GM10266 (cell line): ENCODE measurements around the gene FNDC1.

Experiments used
- DNase-seq: peaks from one replicate; pipeline ENCODE4 v3.0.0; 2012; ENCODE audit errors: extremely low spot score
- TF ChIP-seq, protein P1 (sequence below): IDR thresholded peaks from 2 replicates; pipeline ENCODE4 v1.5.1; 2012; ENCODE audit warnings: mild to moderate bottlenecking, low read depth; ENCODE audit not compliant: control insufficient read depth, insufficient read depth; ENCODE audit errors: missing control alignments

Gene FNDC1

DNA sequence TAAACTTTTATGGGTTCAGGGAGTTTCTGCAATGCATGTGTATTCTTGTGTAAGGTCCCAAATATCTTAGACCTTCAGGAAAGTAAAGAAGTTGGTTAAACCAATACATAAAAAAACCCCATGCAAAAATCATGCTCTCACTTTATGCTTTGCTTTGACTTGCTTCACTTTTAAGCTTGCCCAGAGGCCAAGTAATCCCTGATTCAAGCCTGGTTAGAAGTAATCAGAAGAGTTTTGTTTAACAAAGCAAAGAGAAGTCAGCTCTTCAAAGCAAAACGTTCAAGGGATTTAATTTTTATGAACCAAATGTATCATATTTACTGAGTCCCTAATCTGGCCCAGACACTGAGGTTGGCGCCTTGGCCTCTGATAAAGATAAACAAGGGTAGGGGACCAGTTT, 26.7 kb upstream of the FNDC1 start:
- TF ChIP-seq, protein P1, sequence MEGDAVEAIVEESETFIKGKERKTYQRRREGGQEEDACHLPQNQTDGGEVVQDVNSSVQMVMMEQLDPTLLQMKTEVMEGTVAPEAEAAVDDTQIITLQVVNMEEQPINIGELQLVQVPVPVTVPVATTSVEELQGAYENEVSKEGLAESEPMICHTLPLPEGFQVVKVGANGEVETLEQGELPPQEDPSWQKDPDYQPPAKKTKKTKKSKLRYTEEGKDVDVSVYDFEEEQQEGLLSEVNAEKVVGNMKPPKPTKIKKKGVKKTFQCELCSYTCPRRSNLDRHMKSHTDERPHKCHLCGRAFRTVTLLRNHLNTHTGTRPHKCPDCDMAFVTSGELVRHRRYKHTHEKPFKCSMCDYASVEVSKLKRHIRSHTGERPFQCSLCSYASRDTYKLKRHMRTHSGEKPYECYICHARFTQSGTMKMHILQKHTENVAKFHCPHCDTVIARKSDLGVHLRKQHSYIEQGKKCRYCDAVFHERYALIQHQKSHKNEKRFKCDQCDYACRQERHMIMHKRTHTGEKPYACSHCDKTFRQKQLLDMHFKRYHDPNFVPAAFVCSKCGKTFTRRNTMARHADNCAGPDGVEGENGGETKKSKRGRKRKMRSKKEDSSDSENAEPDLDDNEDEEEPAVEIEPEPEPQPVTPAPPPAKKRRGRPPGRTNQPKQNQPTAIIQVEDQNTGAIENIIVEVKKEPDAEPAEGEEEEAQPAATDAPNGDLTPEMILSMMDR: no peak
- no peak for DNase-seq

DNA sequence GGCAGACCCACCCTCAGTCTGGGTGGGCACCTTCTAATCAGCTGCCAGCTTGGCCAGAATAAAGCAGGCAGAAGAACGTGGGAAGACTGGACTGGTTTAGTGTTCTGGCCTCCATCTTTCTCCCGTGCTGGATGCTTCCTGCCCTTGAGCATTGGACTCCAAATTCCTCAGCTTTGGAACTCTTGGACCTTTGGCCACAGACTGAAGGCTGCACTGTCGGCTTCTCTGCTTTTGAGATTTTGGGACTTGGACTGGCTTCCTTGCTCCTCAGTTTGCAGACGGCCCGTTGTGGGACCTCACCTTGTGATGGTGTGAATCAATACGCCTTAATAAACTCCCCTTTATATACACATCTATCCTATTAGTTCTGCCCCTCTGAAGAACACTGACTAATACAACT, 20.6 kb upstream of the FNDC1 start:
- TF ChIP-seq, protein P1: no peak
- DNase-seq: no peak

DNA sequence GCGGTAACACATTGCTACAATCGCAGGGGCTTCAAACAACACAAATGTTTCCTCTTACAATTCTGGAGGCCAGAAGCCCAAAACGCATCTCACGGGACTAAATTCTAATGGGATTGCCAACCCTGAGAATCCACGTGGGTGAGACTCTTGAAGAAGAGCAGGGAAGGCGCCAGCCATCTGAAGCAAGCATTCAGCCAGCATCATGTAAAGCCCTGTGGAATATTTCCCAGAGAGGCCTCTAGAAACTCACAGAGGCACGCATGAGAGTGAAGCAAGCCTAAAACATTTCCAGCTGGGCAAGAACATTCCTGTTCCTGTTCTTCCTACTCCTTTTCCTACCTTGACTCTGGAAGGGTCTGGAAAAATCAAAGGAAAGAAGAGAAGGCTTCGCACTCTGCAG, 19.6 kb upstream of the FNDC1 start:
- DNase-seq: no peak
- TF ChIP-seq, protein P1: no peak

DNA sequence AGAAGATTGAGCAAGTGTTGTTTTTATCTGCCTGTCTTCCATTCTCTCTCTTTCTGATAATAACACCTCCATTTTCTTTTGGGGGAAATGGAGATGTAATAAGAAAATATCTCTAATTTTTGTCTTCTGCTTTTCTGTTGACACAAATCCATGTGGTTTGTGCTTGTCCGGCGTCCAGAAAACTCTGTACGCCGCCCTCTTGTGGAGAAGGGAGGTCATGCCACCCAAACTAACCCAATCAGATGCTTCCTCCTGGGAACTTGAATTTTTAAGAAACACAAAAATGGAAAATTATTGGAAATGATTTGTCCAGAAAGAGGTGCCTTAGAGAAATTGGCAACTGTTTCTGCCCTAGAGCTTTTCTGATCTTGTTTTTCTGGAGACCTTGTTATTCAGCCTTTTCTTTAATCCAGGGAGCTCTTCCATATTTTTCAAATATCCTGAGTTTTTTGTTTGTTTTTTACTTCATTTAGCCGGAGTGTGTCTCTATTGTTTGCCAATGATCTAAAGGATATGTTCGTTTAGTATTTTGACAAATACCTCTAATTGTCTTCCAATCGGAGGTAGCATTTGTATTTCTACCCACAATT, 17.8 kb upstream of the FNDC1 start:
- DNase-seq: peak; percentile 51
- TF ChIP-seq, protein P1: peak; percentile 76

DNA sequence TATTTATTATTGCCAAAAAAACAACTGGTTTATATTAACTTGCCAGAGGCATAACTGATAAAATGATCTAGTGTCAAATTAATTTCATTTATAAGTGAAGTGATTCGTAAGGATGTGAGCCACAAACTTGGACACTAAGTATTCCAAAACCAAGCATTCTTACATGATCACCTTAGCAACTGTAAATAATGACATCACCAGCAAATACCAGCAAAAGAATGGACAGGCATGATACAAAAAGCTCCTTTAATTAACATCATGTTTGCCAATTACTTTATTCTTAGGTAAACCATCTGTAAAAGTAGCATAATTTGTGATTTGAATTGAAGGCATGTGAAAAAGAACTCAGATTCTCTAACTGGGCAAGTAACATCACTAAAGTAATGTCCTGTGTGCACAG, 17.2 kb upstream of the FNDC1 start:
- DNase-seq: no peak

DNA sequence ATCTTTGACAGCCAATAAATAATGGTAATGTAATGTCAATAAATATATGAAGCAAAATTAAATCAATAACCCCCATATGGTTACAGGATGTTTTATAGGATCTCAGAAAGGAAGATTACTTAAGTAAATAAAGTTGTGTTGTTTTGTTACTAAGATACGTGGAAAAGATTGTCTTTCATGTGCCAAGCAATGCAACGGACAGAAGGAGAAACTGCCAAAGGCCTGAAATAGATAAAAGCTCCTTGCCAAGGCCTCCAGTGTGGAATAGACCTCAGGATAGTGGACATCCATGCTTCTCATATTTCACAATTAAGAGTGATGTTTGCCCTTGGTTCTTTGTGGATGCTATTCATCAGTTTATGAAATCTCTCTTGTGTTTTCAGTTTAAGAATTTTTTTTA, 16.4 kb upstream of the FNDC1 start:
- TF ChIP-seq, protein P1: no peak
- DNase-seq: no peak

More for the DNA sequence above, 17.2 kb upstream of the FNDC1 start:
- TF ChIP-seq, protein P1: no peak

DNA sequence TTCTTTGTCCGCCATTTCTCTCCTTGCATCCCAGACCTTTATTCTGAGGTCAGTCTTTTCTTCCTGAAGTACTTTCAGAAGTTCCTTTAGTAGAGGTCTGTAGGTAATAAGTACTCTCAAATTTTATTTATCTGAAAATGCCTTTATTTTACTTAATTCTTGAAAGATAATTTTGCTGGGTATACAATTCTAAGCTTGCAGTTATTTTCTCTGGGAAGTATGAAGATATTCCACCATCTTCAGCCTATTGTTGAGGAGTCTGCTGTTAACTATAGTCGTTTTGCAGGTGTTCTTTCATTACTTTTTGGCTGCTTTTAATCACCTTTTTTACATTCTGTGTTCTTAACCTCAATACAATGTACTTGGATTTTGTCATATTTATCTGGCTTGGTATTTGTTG, 13.5 kb upstream of the FNDC1 start:
- DNase-seq: no peak
- TF ChIP-seq, protein P1: no peak
